ENCODE measurements around the gene SCART1. TPM values are rescaled to one million over a fixed set of nuclear protein-coding genes. Genes with fewer than 3 reads are reported as not detected.
"Not testable (repeated sequence)": the region's sequence is repeated elsewhere in the genome, so short reads cannot be mapped to it uniquely, and the experiment has no call there.

SCART1 gene
- total RNA-seq, 4 donors from 2014 or later = 1.8 to 9.5 (median 6.1) TPM

DNA sequence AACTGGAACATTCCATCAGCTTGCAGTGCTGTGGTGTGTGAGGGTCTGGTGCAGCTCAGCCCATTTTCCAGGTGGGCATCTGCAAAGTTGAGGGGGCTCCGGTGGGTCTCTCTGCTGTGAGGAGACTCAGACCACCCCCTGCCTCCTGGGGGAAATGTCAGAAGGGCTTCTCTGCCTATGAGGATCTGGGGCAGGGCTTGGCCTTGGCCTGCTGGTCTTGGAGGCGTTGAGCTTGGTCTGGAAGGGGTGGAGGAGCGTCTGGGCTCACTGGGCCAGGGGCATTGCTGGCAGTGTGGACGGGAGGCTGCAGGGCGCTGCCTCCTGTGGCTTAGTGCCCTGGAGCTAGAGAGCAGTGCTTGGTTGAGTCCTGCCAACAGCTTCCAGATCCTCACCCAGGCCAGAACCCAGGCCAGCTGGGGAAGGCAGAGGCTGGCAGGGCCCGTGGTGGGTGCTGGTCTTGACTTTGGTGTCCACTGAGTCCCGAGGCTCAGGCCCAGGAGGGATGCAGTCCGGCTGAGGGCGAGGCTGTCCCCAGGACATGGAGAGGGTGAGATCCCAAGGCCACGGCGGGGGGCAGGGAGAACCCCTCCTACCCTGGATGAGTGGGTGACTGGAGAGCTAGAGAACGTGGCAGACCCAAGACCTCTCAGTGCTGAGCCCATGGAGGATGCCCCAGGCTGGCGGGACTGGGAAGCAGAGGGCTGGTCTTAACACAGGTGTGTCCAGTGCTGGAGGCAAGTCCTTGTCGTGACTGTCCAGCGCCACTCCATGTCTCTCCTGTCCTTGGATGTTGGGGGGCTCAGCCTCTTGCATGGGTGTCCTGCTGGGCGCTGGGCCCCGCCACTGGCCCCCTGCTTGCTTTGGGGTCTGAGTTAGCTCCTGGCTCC lies 32.2 kb upstream of the SCART1 start:
- Histone ChIP-seq H3K4me1 (peaks cover 0 to 3% of the 10 kb centered on the region in 2 donors), H3K36me3 (no peaks in the 10 kb centered on the region), H3K9me3 (no peaks in the 10 kb centered on the region), H3K27me3 (no peaks in the 10 kb centered on the region), H3K27ac (no peak overlapping the region), H3K4me3 (no peak overlapping the region)
- TF ChIP-seq, protein P1, sequence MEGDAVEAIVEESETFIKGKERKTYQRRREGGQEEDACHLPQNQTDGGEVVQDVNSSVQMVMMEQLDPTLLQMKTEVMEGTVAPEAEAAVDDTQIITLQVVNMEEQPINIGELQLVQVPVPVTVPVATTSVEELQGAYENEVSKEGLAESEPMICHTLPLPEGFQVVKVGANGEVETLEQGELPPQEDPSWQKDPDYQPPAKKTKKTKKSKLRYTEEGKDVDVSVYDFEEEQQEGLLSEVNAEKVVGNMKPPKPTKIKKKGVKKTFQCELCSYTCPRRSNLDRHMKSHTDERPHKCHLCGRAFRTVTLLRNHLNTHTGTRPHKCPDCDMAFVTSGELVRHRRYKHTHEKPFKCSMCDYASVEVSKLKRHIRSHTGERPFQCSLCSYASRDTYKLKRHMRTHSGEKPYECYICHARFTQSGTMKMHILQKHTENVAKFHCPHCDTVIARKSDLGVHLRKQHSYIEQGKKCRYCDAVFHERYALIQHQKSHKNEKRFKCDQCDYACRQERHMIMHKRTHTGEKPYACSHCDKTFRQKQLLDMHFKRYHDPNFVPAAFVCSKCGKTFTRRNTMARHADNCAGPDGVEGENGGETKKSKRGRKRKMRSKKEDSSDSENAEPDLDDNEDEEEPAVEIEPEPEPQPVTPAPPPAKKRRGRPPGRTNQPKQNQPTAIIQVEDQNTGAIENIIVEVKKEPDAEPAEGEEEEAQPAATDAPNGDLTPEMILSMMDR (IDR thresholded peaks at IDR 0.05) = no peak
- no peak for TF ChIP-seq POLR2A (IDR thresholded peaks at IDR 0.05)
- intact Hi-C loops (cut with DNase I; ENCODE audit: low total_unique reads) = no loop called here
- no peak for DNase-seq

DNA sequence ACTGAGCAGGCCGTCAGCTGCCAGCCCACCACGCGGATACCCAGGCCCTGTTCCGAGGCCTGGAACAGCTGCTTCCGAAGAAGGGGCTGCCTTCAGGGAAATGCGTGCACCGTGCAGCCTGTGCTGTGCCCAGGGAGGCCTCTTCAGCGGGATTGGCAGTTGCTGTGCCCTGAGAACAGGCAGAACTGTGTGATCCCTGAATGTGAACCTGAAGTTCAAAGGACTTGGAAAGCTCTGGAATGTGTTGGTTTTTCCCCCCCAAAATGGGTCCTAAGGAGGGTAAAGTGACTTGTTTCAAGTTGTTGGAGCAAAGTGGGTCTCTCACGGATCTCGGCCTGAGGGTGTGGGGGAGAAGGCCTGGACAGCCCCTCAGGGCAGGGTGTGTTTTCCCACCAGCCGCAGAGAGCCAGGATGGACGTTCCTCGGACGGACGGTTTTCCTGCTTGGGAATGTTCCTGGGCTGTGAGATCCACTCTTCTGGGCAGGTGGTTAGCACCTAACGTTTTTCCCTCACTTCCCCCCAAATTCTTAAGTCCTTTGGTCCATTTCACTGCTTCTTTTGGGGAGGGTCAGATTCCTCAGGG lies 31.4 kb upstream of the SCART1 start:
- intact Hi-C loops (cut with DNase I; ENCODE audit: low total_unique reads) = no loop called here
- H3K27me3 ChIP-seq = no peaks in the 10 kb centered on the region
- DNase-seq = no peak

DNA sequence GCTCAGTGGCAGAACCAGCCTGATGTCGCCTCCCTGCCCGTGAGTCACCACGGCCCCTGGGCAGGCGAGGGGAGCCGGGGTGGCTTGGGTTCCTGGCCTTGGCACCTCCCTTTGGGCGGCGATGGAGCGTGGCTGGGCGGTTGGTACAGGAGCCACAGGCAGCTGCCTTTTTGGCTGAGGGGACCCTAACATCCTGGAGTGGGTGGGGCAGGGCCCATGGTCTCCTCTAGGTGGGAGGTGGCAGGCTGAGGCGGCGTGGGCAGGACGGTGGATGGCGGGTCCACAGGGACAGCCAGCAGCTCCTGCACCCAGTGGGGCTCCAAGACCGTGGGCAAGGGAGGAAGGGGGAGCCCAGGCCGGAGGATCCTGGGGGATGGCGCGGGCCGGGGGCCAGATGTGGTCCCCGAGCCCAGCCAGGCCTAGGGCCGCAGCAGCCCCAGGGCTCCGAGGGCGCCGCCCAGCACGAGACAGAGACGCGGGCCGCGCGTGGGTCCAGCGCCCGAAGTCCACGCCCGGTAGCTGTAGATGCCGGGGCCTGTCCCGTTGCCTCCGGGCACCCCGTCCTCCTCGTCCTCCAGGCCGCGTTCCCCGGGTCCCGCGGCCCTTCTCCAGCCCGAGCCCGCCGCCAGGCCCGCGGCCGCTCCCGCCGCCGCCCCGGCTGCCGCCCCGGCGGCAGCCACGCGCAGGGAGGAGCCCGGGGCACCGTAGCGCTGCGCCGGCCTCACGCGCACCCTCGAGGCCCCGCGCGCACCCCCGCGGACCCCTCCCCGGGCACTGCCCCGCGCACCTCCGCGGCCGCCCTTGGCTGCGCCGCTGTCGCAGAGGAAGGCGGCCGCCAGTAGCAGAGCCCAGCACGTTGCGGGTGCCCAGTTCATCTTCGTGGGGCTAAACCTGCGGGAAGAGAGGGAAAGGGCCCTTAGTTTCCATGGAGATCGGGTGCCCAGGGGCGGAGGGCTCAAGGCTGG lies 30.7 kb upstream of the SCART1 start:
- no peak overlapping the region for H3K4me3 ChIP-seq

More for the DNA sequence above, 31.4 kb upstream of the SCART1 start:
- H3K27ac ChIP-seq = no peak overlapping the region
- peaks cover 0 to 3% of the 10 kb centered on the region in 2 donors for H3K4me1 ChIP-seq
- no peaks in the 10 kb centered on the region for H3K9me3 ChIP-seq
- H3K36me3 ChIP-seq = no peaks in the 10 kb centered on the region
- no peak overlapping the region for H3K4me3 ChIP-seq
- no peak for TF ChIP-seq POLR2A (IDR thresholded peaks at IDR 0.05)
- TF ChIP-seq, protein P1 (IDR thresholded peaks at IDR 0.05) = no peak

DNA sequence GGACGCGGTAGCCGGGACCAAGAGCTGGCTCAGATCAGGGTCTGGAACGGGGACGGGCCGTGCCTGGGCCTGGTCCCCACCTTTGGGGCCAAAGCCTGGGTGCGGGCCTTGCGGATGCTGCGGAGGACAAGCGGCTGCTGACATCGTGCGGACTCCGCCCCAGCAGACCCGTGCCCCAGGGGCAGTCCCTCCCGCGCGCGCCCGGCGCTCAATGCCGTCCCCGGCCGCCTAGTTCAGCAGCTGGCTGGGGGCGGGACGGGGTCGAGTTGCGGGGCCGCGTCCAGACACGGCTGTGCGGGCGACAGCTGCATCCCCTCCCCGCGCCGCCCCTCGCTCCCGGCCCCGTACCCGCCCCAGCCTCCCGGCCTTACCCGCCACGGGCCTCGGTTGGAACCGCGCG lies 29.6 kb upstream of the SCART1 start:
- DNase-seq; H3K27ac ChIP-seq; H3K4me1 ChIP-seq; H3K27me3 ChIP-seq; H3K36me3 ChIP-seq; intact Hi-C loops (cut with DNase I; ENCODE audit: low total_unique reads); H3K9me3 ChIP-seq; H3K4me3 ChIP-seq: not testable (repeated sequence)

More for the DNA sequence above, 30.7 kb upstream of the SCART1 start:
- DNase-seq = no peak
- TF ChIP-seq POLR2A (IDR thresholded peaks at IDR 0.05) = no peak
- TF ChIP-seq, protein P1 (IDR thresholded peaks at IDR 0.05) = no peak
- Histone ChIP-seq H3K36me3 (no peaks in the 10 kb centered on the region), H3K27me3 (no peaks in the 10 kb centered on the region), H3K27ac (no peak overlapping the region), H3K4me1 (peaks cover 0 to 3% of the 10 kb centered on the region in 2 donors), H3K9me3 (no peaks in the 10 kb centered on the region)
- intact Hi-C loops (cut with DNase I; ENCODE audit: low total_unique reads) = no loop called here

DNA sequence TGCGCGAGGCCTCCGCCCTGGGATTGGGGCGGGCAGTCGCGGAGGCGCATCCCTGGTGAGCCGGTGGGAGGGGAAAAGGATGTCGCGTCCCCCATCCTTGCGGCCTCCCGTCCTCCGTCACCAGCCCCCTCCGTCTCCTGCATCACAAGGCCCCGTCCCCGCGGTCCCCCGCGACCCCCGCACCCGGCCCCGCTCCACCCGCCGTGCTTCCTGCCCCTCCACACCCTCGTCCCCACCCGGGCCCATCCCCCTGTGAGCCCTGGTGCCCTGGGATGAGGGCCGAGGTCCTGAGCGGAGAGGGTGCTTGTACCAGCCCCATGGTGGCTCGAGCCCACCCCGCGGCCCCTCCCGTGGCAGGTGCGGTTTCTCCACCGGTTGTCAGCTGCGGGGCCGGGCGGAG lies 29.1 kb upstream of the SCART1 start, which contains the start of gene SPRN:
TSS of gene SPRN (minus strand) at position 25 of the 400 bp plus-strand sequence. CDS start 944 bp downstream, outside the sequence.
- H3K4me3 ChIP-seq; intact Hi-C loops (cut with DNase I; ENCODE audit: low total_unique reads); H3K4me1 ChIP-seq; H3K36me3 ChIP-seq; H3K9me3 ChIP-seq; H3K27ac ChIP-seq; H3K27me3 ChIP-seq; DNase-seq: not testable (repeated sequence)

DNA sequence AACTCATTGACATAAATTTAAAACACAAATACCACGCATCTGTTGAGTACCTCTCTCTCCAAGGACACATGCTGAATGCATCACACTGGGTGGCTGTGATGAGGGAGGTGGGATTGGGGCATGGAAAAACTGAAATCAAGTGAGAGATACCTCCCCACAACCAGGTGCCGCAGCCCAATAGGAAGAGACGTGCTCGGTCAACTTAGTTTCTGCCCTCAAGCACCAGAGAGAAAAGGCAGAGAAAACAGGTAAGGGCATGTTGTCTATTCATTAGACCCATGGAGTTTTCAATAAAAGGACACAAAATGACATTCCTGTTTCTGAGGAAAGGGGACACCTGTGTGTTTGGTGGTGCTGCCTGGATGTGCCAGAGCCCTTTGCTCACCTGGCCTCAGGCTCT lies 24.2 kb upstream of the SCART1 start:
- intact Hi-C loops (cut with DNase I; ENCODE audit: low total_unique reads); H3K27me3 ChIP-seq; H3K4me1 ChIP-seq; H3K9me3 ChIP-seq; H3K27ac ChIP-seq; H3K4me3 ChIP-seq; H3K36me3 ChIP-seq; DNase-seq: not testable (repeated sequence)

DNA sequence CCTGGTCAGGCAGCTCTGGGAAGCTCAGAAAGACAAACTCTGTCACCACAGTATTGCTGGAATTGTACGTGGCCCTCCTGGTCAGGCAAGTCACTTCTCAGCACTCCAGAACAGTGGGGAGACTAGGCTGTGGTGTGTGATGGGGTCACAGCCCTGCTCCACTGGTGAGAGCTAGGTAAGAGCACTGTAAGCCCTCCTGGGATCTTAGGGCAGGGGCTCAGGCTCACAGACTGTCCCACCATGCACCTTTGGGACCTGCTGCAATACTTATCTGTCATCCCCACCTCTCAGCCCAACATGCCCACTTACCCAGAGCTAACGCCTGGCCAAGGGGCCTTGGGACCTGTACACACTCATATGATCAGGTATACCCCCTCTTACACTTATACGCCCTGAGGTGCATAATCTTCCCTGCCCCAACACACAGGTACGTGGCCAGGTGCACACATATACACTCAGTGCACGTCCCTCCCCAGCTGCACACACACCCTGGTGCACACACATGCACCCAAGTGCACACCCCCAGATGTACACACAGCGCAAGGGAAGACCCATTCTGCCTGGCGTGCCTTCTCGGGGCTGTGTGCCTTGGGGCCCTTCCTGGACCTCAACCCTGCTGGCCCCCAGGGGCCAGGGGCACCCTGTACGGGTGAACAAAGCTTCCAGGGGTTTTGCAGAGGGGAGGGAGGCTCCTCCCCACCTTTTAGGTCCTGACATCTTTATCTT lies 21.7 kb upstream of the SCART1 start:
- H3K4me1 ChIP-seq; intact Hi-C loops (cut with DNase I; ENCODE audit: low total_unique reads); H3K27ac ChIP-seq; H3K9me3 ChIP-seq; H3K27me3 ChIP-seq; DNase-seq; H3K36me3 ChIP-seq; H3K4me3 ChIP-seq: not testable (repeated sequence)

DNA sequence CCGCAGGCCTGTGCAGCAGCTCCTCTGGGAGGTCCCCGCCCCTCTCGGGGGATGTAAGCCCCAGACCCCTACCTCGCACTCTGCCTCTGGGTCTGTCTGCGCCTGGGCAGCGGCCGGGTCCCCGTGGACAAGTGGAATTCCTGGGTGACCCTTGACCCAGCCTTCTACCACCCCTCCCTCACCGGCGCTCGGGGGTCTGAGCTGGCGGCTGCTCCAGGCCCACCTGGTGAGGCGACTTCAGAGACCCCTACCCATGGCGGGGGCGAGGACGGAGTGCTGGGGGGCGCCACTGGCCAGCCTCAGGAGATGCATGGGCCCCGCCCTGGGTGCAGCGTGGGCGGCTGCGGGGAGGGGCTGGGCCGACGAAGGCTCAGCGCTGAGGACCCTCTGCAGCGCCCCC lies 21.0 kb upstream of the SCART1 start:
- intact Hi-C loops (cut with DNase I; ENCODE audit: low total_unique reads); DNase-seq; H3K36me3 ChIP-seq: not testable (repeated sequence)

More for the DNA sequence above, 21.0 kb upstream of the SCART1 start:
- H3K27me3 ChIP-seq, H3K4me3 ChIP-seq, H3K27ac ChIP-seq, H3K4me1 ChIP-seq, H3K9me3 ChIP-seq: not testable (repeated sequence)

Measured in uterus (tissue), 4 donors.